CD4-positive, alpha-beta T cell treated with Interleukin-1 beta for 1 hour (primary cell): ENCODE results near the gene PLPP7.

Experiments used
- DNase-seq, 2 donors: peaks; one replicate each; pipeline ENCODE4 v3.0.0-alpha.2; 2020 to 2022

The PLPP7 gene

DNA sequence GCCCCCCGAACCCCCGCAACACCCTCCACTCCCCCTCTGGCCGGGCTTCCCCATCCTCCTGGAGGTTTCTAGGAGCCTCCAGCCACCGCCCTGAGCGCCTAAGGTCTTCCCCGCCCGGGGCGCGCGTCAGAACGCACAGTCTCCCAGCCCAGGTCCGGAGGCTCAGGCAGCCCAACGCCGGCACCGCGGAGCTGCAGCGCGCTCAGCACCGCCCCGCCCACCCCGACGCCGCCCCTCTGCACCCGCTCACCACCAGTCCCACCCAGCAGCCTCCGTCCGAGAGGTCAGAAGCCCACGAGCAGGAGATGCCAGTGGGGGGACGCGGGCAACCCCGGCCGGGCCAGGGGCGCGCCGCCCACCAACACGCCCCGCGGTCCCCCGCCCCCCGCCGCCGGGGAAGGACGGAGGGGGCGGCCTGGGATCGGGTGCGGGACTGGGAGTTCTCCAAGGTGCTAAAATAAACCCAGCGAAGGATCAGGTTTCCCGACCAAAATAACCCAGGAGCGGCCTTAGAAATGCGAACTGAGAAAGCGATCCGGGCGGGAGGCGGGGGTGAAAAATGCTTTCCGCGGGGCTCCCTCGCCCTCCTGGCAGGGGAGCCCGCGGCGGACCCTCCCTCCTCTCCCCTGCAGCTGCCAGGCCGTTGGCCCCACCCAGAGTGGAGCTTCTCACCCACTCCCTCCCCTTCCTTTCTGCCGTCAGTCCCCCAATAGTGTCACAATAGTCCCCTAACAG, 6.7 kb upstream of the PLPP7 start:
- DNase-seq, result no peak

DNA sequence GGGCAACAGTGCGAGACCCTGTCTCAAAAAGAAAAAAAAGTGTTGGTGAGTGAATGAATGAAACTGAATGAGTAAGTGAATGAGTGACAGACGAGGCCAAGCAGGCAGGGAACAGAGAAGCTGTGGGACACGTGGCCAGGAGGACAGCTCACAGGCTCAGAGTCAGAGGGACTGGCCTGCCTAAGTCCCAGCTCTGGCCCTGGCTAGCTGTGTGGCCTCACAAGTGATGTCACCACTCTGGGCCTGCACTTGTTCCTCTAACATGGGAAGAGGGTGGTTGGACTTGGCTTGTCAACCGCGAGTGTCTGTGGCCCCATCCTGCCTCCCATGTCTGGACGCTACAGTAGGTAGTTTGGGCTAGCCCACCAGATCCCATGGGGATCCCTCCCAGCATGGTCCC, 4.7 kb upstream of the PLPP7 start:
- no peak for DNase-seq

DNA sequence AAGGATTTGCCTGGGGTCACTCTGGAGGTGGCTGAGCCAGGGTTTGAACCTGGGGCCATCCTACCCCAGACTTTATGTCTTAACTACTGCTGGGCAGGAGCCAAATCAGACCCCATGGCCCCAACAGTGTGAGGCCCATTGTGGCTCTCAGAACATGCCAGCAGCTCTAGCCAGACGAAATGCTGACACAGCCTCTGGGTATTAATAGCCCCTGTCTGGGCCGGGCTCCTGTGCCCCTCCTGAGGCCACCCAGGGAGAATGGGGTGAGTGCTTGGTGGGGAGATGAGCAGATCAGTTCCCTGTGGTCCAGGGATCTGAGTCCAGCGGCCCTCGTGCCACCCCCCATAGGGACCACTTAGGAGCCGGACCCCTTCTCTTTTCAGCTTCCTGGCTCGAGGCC, 2.2 kb upstream of the PLPP7 start:
- DNase-seq, result no peak

DNA sequence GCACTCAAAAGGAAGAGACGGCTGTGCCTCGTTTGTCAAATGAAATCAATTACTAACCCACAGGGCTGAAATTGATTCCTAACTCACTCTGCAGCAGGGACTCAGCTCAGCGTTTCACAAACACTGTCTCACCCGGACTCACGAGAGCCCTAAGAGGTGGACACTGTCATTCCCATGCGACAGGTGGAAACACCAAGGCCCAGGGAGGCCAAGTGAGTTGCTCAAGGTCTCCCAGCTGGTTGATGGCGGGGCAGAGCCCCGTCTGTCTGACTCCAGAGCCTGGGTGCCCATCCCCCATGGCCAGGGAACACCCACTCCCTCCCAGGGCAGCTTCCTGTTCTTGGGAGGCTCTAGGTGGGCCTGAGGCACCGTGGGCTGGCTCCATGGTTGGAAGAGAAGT, 1.3 kb upstream of the PLPP7 start:
- no peak for DNase-seq

DNA sequence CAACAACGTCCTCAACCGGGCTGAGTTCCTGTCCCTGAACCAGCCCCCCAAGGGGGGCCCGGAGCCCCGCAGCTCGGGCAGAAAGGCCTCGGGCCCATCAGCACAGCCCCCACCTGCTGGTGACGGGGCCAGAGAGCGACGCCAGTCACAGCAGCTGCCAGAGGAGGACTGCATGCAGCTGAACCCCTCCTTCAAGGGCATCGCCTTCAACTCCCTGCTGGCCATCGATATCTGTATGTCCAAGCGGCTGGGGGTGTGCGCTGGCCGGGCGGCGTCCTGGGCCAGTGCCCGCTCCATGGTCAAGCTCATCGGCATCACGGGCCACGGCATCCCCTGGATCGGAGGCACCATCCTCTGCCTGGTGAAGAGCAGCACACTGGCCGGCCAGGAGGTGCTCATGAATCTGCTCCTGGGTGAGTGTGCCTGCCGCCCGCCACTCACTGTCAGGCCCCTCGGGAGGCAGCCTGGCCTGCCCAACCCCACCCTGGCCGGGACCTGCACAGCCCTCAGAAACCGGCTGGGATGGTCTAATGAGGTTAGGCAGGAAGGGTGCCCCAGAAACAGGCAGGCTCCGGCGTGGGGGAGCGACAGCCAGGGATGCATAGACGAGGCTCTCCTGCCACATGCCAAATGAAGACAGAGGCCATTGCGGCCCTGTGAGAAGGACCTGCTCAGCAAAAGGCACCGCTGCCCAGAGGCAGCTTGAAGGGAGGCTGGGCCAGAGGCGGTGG, 678 bp downstream of the PLPP7 start:
- no peak for DNase-seq

DNA sequence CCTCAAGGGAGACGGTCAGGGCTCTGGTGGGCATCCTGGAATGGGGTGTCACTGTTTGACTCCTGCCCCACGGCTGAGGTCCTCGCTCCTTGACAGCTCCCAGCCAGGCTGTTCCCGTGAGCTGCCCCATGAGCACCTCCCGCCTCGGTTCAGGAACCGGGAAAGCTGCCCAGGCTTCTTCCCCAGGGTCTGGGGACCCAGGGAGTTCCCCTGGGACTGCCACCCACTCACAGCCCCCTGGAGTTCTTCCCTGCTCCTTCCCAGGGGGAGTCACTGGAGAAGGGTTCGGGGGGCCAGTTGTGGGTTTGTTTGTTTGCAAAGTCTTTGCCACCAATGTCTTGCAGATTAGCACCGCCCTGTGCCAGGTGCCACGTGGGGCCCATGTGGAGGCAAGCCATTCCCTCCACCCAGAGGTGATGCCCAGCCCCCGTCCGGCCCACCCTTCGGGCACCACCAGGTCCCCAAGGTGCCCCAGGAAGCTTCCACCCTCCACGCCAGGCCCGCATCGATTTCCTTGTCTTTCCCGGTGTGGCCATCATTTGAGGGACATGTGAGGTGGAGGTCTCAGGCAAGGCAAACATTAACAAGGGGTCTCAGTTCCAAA, 1.3 kb downstream of the PLPP7 start:
- DNase-seq, result no peak

DNA sequence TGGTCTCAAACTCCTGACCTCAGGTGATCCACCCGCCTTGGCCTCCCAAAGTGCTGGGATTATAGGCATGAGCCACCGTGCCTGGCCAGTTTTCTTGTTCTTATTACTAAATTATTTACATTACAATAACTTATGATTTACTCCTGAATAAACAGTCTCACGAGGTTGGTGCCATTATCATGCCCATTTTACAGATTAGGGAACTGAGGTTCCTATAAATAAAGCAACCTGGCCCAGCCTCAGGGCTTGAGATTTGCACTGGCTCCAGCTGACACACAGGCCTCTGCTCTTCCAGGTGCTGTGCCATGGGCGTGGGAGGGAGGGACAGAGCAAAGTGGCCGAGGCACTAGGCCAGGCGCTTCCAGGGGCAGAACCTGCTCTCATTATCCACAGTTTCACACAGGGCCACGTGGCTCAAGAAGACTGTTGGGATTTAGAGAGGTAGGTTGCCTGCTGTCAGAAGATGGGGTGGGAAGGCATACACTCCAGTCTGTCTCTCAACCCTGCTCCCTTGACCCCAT, 2.3 kb downstream of the PLPP7 start:
- DNase-seq, result no peak

DNA sequence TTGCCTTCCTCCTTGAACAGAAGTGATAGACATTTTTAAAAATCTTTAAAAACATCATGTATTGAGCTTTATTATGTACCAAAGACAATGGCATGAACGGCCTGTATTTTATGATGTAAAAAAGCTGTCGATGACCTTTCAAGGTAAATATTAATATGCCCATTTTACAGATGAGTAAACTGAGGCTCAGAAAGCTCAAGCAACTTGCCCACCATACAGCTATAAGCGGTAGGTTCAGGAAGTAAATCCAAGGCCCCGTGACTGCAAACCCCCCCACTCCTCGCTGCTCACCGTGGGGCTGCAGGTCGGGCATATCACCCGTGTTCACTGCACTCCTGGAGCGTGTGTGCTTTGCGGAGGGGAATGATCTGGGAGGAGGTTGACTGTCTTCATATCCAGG, 3.4 kb downstream of the PLPP7 start:
- no peak for DNase-seq

DNA sequence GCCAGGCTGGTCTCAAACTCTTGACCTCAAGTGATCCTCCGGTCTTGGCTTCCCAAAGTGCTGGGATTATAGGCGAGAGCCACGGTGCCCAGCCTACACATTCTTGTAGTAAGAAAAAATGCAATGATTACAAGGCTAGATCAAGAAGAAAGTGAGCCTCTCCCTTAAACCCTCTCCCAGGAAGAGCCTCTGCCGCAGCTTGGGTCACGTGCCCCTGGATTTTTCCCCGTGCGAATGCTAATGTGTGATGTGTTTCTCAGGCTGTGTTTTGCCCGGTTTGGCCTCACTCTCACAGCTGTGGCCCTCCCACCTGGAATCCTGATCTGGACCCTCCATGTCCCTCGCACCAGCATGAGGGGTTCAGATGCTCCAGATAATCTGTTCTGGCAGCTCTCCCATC, 6.9 kb downstream of the PLPP7 start:
- DNase-seq, result no peak

DNA sequence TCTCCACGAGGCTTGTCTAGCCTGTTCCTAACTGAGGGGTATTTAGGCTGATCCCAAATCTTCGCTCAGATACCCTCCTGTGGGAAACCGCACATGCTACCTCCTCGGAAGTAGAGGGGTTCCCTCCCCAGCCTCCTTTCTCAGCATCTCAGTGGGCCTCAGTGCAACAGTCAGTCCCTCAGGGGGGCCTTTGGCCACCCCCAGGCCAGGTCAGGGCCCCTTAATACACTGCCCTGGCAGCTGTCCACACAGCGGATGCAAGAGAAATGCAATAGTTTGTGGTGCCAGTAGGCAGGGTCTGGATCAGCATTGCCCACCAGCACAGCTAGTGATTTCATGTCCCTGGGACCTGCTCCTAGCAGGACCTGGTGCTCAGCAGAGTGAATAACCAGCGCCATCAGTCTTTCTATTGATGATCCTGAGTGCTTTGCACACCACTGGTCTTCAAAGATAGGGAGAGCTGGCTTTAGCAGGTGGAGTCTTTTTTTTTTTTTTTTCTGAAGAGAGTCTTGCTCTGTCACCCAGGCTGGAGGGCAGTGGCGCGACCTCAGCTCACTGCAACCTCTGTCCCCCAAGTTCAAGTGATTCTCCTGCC, 7.5 kb downstream of the PLPP7 start:
- DNase-seq, result no peak

DNA sequence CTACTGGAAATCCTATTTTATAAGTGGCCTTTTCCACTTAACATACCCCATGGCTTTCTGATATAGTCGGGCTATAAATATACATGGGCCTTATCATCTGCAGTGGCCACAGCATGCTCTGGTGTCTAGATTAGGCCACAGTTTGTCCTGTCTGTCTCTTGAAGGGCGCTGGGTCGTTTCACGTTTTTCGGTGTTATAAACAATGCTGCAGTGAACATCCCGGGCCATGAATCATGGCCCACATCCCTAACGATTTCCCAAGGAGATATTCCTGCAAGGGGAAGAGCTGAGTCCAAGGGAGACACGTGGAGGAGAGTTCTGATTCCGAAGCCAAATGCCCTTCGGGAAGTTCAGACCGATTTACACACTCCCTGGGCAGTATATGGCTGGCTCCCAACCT, 8.4 kb downstream of the PLPP7 start:
- no peak for DNase-seq

DNA sequence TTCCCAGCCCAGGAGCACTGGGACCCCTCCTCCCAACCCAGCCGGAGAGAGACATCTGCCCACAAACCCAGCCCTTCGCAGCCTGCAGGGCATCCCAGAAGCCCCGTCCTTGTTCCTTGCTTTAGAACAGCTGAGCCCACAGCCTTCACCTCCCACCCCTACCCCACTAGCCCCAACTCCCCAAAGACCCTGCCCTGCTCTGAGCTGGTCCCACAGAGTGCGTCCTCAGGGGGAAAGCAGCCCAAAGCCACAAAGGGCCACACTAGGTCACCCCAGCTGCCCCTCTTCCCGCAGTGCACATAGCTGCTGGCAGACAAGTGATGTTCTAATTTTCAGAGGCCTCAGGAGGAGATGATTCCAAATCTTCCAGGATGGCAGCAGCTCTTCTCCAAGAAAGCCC, 8.8 kb downstream of the PLPP7 start:
- no peak for DNase-seq

DNA sequence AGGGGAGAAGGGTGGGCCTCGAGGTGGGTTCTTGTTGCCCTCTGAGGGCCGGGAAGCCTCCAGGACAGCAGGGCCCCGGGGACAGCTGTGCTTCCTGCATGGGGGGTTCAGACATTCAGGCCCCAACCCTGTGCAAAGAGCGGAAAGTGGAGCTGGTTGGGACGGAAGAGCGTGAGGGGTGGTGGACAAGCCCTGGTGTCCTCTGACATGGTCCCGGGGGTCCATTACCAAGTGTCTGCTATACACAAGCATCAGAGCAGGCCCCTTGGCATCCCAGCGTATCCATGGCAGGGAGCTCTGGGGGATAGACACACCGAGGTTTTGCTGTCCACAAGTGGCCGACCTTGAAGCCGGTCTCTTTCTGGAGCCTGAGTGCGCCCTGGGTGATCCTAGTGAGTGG, 9.3 kb downstream of the PLPP7 start:
- no peak for DNase-seq

DNA sequence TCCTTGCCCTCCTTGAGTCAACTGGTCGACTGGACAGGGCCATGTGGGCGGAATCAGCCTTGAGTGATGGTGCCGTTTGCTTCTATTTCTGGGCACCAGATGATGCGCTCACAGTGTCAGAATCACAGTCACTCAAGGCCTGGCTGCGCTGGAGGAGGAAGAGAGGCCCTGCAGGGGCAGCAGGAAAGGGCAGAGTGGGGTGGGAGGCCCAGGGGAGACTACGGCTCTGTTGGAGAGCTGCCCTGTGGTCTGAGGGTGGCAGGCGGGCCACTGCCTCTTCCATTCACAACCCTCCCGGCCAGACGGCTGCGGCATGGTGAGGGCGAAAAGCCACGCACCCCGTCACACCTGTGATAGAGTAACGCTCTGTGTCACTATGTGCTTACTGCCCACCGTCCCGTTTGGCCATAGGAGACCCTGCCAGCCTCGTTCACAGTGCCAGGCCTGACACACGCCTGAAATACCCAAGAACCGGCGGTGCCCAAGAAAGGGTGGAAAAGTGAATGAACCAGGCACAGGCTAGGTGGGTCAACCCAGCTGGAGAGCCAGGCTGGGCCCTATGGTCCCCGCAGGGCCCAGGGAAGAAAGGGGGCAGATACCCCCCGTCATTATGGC, 9.9 kb downstream of the PLPP7 start:
- DNase-seq, result no peak

DNA sequence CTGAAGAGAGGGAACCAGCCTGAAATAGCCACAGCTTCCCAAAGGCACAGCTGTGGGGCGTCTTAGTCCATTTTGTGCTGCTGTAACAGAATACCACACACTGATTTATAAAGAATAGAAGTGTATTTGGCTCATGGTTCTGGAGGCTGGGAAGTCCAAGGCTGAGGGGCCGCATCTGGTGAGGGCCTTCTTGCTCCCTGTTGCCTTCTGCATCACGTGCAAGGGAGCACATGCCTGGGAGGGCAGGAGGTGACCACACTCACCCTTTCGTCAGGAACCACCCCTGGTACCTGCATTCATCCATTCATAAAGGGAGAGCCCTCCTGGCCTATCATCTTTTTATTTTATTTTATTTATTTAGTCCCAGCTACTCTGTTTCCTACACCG, 10.4 kb downstream of the PLPP7 start:
- no peak for DNase-seq

DNA sequence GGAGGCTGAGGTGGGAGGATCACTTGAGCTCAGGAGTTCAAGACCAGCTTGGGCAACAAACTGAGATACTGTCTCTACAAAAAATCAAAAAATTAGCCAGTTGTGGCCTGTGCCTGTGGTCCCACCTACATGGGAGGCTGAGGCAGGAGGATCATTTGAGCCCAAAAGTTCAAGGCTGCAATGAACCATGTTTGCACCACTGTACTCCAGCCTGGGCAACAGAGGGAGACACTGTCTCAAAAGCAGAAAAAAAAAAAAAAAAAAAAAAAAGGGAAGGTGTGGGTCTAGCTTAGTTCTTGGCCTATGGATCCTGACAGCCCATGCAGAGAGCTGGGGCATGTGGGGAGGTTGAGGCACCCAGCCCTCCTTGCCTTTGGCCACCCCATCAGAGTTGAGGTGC, 10.9 kb downstream of the PLPP7 start:
- no peak for DNase-seq

DNA sequence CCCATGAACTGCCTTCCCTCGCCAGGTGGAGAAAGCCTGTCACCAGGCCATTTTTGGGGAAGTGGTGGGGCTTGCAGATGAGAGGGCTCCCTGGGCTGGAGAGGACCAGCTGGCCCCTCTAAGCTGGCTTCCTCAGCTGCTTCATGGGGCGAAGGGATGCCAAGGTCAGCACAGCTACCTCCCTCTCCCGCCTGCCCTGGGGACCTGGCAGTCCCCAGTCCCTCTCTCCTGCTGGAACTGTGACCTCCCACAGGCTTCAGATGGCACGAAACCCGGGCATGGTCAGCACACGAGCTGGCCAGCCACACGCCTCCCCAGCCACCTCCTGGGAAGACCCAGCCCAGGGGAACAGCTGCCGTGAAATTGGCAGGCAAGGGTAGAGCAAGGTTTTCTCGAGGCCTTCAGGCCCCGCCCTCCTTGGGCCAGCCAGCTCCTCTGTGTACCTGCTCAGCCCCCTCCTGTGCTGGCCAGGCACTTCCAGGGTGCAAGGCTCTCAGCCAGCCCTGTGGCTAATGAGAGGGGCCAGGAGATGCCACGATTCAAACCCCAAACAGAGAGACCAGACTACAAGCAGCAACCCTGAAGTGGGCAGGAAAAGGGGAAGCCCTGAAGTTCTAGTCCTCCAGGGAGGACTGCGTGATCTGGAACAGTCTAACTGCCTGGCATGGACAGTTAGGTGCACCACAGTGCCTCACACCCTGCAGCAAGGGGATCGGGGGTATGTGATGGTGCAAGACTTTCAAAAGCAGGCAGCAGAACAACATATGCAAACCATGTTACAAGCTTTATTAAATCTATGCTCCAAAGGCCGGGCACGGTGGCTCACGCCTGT, 12.9 kb downstream of the PLPP7 start:
- no peak for DNase-seq

DNA sequence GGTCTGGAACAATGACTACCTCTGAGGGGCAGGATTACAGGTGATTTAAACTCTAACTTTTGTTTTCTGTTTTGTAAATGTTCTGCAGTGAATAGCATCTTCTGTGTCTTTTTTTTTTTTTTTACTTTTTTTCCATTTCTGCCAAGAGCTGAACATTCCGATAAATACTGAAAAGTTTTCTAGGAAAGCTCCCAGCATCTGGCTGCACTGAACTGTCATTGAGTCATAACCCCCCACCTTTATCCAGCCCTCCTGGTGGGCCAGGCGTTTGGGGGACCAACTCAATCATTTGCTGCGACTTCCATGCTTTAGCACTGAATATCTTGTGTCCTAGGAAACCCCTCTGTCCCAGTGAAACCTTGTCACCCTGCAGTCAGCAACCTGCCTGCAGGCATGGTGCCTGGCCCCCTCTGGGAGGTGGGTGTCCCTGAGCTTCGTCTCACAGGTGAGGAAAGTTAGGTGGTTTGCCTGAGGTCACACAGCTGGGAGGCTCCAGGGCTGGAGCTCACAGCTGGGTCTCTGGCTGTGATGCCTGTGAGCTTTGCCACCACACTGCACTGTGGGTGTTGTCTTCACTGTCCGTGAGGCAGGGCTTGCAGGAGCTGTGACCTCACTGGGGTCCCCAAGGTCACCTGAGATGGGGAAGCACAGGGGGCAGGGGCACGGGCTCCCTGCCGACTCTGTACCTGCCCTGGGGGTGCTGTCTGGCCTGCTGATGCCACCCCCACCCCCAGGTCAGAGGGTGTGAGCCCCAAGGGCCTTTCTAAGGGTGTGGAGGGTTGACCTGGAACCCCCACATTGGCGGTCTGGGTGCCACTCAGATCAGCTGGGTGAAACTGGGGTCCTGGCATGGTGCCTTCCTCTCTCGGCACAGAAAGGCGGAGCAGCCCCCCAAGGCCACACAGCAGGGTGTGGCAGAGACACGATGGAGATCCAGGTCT, 14.1 kb downstream of the PLPP7 start:
- no peak for DNase-seq

DNA sequence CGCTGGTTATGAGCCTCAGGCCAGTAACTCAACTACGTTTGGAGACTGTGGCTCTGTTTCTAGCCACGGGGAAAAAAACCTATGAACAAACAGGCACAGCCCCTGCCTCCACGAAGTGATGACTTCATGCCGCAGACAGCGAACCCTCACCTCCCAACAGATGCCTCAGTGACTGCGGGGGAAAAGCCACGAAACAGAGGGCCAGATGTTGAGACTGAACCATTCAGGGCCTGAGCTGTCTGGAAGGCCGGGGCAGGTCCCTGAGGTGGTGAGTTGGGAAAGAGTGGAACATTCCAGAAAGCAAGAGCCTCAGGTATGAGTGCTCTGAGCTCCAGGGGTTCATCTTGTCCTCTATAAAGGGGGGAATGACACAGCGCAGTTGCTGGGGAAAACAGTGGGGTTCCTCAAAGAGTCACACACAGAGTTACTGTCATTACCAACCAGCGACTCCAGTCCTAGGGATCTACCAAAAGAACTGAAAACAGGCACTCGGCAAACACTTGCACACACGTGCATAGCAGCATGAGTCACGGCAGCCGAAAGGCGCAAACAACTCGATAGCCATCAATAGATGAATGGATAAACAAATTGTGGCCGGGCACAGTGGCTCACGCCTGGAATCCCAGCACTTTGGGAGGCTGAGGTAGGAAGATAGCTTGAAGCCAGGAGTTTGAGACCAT, 15.3 kb downstream of the PLPP7 start:
- DNase-seq, result no peak

DNA sequence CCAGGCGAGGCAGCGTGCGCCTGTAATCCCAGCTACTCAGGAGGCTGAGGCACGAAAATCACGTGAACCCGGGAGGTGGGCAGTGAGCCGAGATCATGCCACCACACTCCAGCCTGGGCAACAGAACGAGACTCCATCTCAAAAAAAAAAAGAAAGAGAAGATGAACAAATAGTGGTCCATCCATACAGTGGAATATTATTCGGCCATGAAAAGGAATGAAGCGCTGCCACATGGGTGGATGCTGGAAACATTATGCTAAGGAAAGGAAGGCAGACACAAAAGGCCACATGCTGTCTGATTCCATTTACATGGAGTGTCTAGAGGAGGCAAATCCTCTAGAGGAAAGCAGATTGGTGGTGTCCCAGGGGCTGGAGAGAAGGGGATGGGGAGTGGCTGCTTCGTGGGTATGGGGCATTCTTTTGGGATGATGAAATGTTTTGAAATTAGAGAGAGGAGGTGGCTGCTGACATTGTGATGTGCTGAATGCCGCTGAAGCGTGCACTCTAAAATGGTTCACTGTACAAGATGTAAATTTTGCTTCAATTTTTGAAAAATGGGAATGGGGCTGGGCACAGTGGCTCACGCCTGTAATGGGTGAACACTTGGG, 17.0 kb downstream of the PLPP7 start:
- DNase-seq, result no peak
